ENCODE results near the gene TMEM168.

DNA sequence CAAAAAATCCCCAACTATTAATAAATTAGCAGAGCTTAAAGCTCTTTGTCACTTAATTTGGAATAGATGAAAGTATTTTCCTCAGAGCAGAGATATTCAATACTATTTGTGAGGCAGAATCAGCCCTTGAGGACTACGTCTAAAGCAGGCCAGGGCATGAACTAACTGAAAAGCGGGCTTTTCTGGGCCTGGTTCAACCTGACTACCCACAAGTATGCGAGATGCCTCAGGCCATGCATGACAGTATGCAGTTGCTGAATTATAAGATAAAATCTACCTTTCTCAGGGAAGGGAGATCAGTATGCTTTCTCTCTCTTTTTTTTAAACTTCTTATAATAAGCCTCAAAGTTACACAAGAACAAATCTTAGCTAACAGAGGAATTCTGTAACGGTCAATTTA is 20.1 kb downstream of the TMEM168 start:
- TF ChIP-seq, protein P1, sequence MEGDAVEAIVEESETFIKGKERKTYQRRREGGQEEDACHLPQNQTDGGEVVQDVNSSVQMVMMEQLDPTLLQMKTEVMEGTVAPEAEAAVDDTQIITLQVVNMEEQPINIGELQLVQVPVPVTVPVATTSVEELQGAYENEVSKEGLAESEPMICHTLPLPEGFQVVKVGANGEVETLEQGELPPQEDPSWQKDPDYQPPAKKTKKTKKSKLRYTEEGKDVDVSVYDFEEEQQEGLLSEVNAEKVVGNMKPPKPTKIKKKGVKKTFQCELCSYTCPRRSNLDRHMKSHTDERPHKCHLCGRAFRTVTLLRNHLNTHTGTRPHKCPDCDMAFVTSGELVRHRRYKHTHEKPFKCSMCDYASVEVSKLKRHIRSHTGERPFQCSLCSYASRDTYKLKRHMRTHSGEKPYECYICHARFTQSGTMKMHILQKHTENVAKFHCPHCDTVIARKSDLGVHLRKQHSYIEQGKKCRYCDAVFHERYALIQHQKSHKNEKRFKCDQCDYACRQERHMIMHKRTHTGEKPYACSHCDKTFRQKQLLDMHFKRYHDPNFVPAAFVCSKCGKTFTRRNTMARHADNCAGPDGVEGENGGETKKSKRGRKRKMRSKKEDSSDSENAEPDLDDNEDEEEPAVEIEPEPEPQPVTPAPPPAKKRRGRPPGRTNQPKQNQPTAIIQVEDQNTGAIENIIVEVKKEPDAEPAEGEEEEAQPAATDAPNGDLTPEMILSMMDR (IDR thresholded peaks at IDR 0.05) = no peak
- TF ChIP-seq POLR2A (IDR thresholded peaks at IDR 0.05) = no peak

Data from breast epithelium (tissue), 3 donors.